NCI-H510A treated with DMSO at 0.1 percent for 48 hours (cell line): ENCODE data around the gene UBASH3B.
"Not testable (repeated sequence)": the region's sequence is repeated elsewhere in the genome, so short reads cannot be mapped to it uniquely, and the experiment has no call there.

ENCODE experiments used
- DNase-seq: peaks from one replicate; lab custom pipeline; 2025; lab: John Stamatoyannopoulos, UW

The UBASH3B gene

DNA sequence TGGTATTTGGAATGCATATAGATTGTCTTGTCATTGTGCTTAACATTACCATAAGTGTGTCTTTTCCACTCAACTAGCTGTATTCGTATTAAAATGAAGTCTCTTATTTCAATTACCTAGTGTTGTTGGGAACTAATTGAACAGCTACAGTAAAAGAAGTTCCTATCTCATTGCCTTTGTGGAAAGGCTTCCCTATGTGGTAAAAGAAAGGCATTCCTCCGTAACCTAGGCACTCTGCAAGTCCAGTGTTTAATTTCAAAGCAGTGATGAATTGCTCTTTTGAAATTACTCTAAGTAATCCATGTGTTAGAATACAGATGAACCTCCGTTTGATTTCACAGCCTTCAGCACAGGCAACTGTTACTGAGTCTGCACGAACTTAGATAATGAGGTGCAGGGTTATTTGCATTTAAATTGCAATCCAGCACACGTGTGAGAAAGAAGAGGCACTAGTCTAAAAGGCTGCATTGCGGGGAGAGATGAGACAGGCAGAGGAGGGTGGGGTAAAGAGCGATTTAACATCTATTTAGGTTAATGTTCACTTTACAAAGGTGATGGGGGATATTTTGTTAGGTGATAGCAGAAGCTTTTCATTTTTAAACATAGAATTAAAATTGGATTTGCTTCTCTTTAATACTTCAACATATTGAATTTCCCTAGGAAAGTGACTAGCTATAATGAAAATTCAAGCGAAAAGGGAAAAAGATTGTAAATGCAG lies 157.8 kb downstream of the UBASH3B start:
- DNase-seq: no peak

DNA sequence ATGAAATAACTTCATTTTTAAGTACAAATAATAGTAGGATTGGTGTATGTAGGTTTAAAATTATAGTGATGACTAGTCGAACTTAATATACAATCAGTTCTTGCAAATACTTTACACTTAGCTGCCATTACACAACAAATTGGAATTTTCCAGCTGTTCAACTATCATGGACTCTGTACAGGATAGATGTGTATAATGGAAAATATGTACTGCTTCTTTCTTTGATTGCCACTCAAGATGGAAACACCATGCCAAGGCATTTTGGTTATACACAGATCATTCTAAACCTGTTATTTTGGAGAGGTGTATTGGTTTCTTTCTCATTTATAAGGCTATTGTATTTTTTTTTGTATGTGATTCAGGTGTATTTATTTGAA lies 158.4 kb downstream of the UBASH3B start:
- DNase-seq: no peak

DNA sequence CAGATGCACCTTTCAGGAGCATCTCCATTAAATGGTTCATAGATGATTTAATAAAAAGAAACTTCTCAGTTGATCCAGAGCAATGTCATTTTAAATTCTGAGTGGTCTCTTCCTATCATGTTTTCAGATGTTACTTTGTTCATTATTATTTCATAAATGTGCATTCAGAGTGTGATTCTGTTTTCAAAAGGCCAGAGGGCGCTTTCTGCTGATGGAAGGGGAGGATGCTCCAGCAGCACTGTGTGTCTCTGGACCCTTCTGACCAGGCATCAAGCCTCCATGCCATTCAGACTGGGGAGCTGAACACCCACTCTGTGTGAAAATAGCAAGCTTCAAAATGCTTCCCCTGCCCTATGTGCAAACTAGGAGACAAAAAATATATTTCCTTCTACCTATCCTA lies 158.9 kb downstream of the UBASH3B start:
- no peak for DNase-seq

DNA sequence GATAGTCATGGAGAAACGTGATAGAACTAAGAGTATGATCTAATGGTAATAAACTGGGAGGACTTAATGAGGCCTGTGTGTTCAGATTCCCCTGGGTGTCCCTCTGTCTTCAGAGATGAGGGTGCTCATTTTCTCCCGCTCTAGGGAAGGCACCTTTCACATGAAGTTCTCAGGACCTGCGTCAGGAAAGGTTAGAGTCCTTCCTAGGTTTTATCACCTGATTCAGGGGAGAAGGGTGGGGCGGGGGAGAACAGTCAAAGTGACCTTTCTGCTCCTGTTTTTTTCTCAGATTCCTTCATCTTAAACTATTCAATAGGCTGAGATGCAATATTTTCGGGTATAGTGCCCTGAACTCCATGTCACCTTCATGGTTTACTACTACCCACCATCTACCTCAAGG lies 160.4 kb downstream of the UBASH3B start:
- DNase-seq: no peak

DNA sequence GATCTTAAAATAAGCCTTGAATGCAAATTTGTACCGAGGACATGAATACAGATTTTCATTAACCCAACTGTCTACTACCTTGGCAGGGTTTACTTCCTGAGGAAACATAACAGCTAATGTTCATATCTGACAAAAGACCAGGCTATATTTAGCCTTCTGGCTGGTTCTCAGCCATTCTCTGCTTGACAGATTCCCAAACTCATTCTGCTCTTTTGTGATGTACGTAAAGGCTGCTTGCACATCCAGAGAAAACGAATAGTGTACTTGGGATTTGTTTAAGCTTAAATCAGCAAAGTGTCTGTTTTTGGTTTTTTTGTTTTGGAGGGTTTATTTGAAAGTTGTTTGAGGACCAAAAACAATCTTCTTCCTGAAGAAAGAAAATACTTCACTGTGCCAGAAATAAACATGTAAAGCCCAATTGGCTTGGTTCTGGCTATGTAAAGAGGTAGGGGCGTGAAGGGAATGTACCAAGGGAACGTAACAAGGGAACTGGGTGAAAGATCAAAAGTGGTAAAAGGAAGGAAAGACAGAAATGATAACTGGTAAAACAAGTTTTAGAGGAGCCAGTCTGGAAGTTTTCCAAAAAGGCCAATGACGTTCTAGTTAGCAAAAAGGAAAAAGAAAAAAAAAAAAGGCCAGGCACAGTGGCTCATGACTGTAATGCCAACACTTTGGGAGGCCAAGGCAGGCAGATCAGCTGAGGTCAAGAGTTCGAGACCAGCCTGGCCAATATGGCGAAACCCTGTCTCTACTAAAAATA lies 161.4 kb downstream of the UBASH3B start:
- no peak for DNase-seq

DNA sequence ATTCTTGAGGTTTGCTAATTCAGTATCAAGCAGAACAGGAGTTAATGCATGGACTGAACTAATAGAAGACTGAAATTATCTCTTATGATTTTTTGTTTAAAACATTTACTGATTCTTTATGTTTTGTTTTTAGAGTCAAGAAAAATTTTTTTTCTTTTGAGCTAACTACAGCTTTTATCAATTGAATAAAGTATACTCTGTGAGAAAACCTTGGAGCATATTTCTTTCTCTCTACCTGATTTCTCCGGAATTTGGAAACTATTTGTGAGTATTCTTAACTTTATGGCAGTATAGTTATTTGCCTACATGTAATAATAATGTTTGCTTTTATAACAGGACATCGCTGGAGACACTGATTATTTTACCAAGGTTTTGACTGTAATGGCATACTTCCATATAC lies 164.6 kb downstream of the UBASH3B start:
- DNase-seq: no peak

DNA sequence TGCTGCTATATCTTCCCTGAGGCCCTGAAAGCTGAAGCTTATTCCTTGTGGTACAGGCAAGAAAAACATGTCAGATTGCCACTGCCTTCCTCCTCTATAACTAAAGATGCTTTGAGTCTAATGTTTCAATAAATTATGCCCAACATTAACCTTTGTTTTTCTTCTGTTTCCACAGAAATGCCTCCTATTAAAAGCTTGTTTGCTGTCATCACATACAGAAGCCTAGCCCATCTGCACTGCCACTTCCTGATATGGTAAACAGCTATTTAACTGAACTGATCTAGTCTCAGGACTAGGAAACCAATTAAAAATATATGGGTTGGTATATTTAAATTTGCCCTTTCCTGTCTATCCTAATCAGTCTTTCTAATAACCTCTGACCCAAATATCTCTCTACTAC lies 165.6 kb downstream of the UBASH3B start:
- no peak for DNase-seq

DNA sequence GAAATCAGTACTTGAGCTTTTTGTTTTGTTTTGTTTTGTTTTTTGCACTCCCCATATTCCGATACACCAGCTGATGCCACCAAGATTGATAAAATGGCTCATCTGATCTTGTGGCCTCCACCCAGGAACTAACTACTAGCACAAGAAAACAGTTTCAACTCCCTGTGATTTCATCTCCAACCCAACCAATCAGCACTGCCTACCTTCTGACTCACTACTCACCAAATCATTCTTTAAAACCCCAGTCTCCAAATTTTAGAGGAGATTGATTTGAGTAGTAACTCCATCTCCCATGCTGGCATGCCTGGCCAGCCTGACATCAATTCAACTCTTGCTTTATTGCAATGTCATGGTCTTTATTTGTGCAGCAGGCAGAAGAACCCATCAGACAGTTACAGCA lies 166.7 kb downstream of the UBASH3B start:
- no peak for DNase-seq

DNA sequence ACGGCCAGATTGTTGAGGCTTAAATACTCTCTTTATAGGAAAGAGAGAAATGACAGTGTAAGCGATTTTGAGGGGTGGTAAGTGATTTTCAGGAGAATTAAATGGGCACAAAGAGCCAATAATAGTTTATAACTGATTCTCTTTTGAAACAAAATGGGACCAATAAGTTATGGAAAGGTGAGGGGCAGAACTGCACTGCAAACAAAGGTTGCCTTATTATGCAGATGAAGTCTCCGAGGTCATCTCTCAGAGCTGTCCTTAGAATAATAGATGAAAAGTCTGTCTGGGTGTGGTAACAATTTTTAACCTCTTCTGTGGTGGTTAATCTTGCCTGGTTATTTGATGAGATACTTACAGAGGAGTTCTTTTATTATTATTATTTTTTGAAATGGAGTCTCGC lies 168.0 kb downstream of the UBASH3B start:
- DNase-seq: no peak

DNA sequence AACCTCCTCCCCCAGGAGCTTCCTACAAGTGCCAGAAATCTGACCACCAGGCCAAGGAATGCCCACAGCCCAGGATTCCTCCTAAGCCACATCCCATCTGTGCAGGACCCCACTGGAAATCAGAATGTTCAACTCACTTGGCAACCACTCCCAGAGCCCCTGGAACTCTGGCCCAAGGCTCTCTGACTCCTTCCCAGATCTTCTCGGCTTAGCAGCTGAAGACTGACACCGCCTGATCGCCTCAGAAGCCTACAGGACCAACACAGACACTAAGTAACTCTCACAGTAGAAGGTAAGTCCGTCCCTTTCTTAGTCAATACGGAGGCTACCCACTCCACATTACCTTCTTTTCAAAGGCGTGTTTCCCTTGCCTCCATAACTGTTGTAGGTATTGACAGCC lies 173.8 kb downstream of the UBASH3B start:
- DNase-seq: not testable (repeated sequence)

DNA sequence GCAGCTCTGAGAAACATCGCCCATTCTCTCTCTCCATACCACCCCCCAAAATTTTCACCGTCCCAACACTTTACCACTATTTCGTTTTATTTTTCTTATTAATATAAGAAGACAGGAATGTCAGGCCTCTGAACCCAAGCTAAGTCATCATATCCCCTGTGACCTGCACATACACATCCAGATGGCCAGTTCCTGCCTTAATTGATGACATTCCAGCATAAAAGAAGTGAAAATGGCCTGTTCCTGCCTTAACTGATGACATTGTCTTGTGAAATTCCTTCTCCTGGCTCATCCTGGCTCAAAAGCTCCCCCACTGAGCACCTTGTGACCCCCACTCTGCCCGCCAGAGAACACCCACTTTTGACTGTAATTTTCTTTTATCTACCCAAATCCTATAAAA lies 176.8 kb downstream of the UBASH3B start:
- DNase-seq: not testable (repeated sequence)

DNA sequence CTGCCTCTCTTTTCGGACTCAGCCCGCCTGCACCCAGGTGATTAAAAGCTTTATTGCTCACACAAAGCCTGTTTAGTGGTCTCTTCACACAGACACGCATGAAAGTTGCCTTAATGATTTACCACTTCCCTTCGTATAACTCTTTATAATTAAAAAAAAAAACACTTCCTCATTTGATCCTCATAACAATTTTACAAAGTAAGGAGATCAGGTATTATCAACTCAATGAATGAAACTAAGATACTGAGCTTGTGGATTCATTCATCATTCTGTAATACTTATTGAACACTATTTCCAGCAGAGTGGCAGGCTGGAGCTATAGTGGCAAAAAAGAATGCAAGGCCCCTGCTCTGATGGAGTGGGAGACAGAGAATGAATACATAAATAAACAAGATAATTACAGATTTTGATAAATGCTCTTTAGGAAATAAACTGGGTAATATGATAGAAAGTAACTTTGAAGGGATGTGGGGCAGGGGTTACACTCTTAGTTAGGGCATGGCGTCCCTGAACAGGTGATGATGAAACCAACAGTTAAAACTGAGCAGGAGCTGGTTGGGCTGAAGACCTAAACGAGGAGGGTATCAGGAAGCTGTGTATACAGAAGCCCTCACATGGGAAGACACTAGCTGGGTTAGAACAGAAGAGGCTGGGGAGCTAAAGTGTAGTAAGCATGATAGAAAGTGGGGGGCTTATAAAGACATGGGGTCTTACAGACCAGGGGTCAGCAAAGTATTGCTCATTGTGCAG lies 177.4 kb downstream of the UBASH3B start:
- DNase-seq: no peak

DNA sequence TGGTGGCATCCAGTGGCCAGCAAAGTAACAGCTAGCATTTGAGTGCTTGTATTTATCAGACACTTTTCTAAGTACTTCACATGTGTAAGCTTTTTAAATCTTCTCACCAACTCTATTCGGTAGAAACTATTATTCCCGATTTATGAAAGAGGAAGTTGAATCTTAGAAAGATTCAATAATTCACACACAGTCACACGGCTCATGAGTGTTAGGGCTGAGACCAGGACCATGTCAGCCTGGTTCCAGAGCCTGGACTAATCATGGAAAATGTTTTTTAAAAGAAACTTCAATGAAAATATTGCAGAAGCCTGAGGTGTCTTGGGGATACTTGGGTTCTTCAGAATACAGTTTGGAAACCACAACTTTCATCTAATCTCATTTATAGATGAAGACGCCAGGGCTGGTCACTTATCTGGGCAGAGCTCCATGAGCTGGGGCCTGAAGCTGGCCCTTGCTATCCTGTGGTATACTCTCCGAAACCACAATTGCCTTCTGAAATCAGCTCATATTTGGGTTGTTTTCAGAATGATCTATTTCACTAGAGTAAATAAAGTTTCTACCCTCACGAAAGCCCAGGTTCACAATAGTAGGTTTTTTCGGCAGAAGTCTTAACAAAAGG lies 178.4 kb downstream of the UBASH3B start:
- no peak for DNase-seq

DNA sequence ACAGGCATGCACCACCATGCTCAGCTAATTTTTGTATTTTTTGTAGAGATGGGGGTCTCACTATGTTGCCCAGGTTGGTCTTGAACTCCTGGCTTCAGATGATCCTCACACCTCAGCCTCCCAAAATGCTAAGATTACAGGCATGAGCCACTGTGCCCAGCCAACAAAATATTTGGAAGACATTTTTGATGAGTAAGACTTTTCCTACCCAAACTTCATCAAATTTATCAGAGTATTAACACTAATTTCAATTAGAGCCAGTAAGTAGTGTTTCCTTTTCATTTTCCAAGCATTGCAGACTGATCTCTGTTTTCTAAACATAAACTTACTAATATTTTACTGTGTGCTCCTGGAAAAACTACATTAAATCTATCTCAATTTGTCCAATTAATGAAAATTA lies 181.4 kb downstream of the UBASH3B start:
- DNase-seq: no peak

DNA sequence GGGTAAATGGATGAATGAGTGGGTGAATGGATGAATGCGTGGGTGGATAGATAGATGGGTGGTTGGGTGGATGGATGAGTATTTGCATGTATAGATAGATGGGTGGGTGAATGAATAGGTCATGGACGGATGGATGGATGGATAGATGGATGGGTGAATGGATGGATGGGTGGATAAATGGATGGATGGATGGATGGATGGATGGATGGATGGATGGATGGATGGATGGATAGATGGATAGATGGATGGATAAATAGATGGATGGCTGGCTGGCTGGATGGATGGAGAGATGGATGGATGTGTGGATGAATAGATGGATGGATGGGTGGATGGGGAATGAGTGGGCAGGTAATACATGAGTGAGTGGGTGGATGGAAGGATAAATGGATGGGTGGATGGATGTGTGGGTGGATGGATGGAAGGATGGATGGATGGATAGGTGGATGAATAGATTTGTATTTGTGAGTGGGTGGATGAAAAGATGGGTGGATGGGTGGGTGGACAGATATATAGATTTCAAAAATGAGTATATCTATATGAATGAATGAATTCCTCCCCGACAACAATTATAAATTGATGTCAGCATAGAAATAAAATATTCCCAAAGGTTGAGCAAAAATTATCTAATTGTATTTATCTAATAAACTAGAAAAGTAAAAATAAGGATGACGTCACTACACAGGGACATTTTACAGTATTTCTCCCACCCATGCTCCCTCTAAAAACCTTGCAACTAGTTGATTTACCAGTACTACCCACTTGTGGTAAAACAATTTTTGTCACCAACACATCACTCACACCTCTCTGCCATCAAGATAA lies 182.2 kb downstream of the UBASH3B start:
- DNase-seq: no peak

DNA sequence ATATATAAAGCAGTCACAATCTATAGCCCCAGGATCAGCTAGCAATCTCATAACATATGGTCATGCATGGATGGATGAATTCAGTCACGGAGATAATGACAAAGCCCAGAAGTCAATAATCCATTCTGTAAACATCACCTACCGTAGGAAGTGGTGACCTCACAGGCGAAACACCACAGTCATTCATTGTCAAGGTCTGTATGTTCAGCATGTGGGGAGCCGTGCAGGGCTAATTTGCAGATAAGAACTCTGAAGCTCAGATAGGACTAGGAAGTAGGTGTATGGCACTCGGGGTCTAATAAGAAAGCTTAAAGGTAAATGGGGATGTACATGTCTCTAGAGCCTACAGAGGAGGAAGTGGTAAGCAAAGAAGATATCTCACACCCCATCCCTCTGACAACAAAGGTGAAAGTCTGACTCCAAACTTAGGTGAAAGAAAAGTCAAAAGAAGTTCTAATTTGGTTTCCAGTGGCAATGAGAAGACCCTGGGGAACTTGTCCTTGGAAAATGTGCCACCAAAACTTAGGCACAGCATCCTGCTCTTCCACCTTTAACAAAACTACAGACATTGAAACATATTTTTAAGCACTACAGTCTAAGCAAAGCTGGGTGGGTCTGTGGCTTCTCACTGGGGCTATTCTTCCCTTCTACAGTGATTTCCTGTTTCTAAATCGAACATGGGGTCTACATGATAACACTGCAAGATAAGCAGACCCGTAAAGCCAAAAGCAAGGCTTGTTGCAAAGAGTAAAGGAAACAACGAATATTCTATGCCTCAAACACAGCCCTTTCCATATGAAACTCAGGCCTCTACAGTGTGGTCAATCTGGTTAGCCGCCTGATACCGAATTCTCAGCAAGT lies 188.0 kb downstream of the UBASH3B start:
- DNase-seq: no peak

DNA sequence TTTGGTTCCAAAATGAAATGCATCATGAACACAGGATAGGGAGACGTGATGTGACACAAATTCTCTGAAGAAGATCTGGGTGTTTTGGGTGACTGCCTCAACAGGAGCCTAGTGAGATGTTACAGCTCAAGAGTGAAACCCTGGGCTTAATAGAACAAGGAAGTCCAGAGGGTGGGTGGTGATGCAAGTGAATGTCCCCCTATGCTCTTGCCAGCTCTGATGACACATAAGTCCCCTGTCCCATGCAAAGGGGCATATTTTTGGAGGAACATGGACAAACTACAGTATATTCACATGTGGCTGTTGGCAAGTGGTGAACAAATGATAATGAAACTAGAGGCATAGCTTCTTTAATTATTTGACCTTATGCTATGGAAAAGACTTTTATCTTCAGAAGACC lies 191.9 kb downstream of the UBASH3B start:
- no peak for DNase-seq

DNA sequence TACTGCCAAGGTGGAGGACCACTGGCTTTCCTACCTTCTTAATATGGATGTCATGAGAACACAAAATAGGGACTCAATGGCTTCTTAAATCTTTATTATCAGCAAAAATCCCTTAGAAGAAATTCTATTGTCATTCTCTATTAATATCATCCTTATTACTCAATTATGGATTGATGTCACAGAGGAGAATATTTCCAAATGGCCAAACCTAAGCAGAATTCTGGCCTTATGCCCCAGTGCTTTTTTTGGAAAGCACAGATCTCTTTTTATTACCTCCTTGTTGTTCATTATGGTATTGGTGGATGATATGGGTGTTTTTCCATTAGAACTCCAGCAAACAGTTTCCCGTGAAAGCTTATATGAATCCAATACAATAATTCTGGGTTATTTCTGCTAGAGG lies 192.7 kb downstream of the UBASH3B start:
- no peak for DNase-seq

DNA sequence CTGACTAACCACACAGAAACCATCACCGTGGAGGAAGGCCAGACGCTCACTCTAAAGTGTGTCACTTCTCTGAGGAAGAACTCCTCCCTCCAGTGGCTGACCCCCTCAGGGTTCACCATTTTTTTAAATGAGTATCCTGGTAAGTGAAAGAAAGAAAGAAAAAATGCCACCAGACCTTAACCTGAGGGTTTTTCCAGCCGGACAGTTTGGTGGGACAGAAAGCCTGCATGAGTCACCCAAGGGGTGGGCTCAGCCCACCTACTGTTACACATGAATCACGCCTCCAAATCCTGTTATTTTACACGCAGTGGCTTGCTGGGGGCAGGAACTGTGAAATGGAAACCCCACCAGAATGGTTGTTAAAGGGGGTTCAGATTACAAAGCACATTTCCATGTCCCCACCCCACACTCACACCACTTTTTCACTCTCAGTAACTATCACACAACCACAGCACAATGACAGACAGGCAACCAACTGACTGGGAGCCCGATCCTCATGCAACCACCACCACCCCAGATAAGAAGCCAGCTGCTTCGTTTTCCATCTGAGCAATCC lies 194.6 kb downstream of the UBASH3B start:
- DNase-seq: no peak

DNA sequence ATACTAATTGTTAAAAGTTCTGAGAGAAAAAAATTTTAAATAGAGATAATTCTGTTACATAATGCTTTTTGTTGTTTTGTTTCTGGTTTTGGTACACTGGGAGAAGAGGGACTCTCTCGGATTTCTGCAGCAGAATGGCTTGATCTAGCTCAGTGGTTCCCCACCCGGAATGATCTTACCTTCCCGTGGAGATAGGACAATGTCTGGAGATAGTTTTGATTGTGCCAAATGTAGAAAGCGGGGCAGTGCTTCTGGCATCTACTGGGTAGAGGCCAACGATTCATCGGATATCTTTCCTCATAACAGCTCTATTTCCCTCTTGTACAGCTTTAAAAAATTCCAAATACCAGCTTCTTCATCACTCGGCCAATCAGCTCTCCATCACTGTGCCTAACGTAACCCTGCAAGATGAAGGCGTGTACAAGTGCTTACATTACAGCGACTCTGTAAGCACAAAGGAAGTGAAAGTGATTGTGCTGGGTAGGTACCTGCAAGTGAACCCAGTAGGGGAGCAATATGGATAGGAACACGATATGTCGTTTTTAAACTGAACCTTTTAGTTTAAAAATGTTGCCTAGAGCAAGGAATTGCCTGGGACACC lies 195.9 kb downstream of the UBASH3B start:
- no peak for DNase-seq
